H9 (cell line): ENCODE data around the gene CENPM. TPM values are rescaled to one million over a fixed set of nuclear protein-coding genes. Genes with fewer than 3 reads are reported as not detected.

Experiments used
- DNase-seq: peaks from one replicate; pipeline ENCODE4 v3.0.0-alpha.2; 2017
- H2AFZ ChIP-seq: one replicate; pipeline ENCODE4 v1.6.1; 2013; ENCODE audit warnings: mild to moderate bottlenecking, low read length, control low read depth, moderate library complexity
- H2AK5ac ChIP-seq: 2 replicates; pipeline ENCODE4 v1.6.1; 2013; ENCODE audit warnings: low read length, control low read depth, mixed read lengths; ENCODE audit not compliant: insufficient read length
- H2BK120ac ChIP-seq: one replicate; pipeline ENCODE4 v1.6.1; 2013; ENCODE audit warnings: low read depth, mild to moderate bottlenecking, low read length, control low read depth, inconsistent platforms; ENCODE audit not compliant: poor library complexity, severe bottlenecking
- H2BK12ac ChIP-seq: 2 replicates; pipeline ENCODE4 v1.6.1; 2013; ENCODE audit warnings: low read length, control low read depth, mixed read lengths, low read depth; ENCODE audit not compliant: insufficient read length
- H2BK15ac ChIP-seq: 2 replicates; pipeline ENCODE4 v1.6.1; 2013; ENCODE audit warnings: low read depth, low read length, control low read depth
- H2BK20ac ChIP-seq: one replicate; pipeline ENCODE4 v1.6.1; 2013; ENCODE audit warnings: low read depth, mild to moderate bottlenecking, low read length, control low read depth, inconsistent platforms; ENCODE audit not compliant: poor library complexity, severe bottlenecking
- H2BK5ac ChIP-seq: 2 replicates; pipeline ENCODE4 v1.6.1; 2013; ENCODE audit warnings: low read length, control low read depth, mixed read lengths; ENCODE audit not compliant: insufficient read length
- H3K14ac ChIP-seq: 2 replicates; pipeline ENCODE4 v1.6.1; 2013; ENCODE audit warnings: low read length, control low read depth; ENCODE audit not compliant: insufficient read depth
- H3K18ac ChIP-seq: 2 replicates; pipeline ENCODE4 v1.6.1; 2013; ENCODE audit warnings: low read depth, mild to moderate bottlenecking, mixed read lengths, low read length, control low read depth; ENCODE audit not compliant: insufficient read length
- H3K23ac ChIP-seq: 2 replicates; pipeline ENCODE4 v1.6.1; 2013; ENCODE audit warnings: low read length, control low read depth, mixed read lengths, low read depth; ENCODE audit not compliant: insufficient read length
- H3K23me2 ChIP-seq: 2 replicates; pipeline ENCODE4 v1.6.1; 2013; ENCODE audit warnings: low read depth, mild to moderate bottlenecking, mixed read lengths, low read length, control low read depth; ENCODE audit not compliant: insufficient read length, poor library complexity, severe bottlenecking
- H3K27ac ChIP-seq: 2 replicates; pipeline ENCODE4 v1.5.1; 2013; ENCODE audit warnings: low read length, control low read depth, mixed read lengths, low read depth; ENCODE audit not compliant: insufficient read length
- H3K27me3 ChIP-seq: 2 replicates; pipeline ENCODE4 v1.6.1; 2013; ENCODE audit warnings: low read length, control low read depth, inconsistent platforms; ENCODE audit not compliant: insufficient read depth
- H3K4ac ChIP-seq: 2 replicates; pipeline ENCODE4 v1.6.1; 2013; ENCODE audit warnings: low read depth, mild to moderate bottlenecking, control low read depth, inconsistent platforms, low read length, moderate library complexity
- H3K4me1 ChIP-seq: 2 replicates; pipeline ENCODE4 v1.6.1; 2013; ENCODE audit warnings: low read length, control low read depth, inconsistent platforms; ENCODE audit not compliant: insufficient read depth
- H3K4me2 ChIP-seq: 2 replicates; pipeline ENCODE4 v1.6.1; 2013; ENCODE audit warnings: low read length, control low read depth, mixed read lengths; ENCODE audit not compliant: insufficient read length, insufficient read depth
- H3K56ac ChIP-seq: 2 replicates; pipeline ENCODE4 v1.6.1; 2013; ENCODE audit warnings: low read depth, mild to moderate bottlenecking, mixed read lengths, low read length, control low read depth; ENCODE audit not compliant: insufficient read length
- H3K79me1 ChIP-seq: 2 replicates; pipeline ENCODE4 v1.6.1; 2013; ENCODE audit warnings: low read depth, mild to moderate bottlenecking, moderate library complexity, low read length, control low read depth, inconsistent platforms; ENCODE audit not compliant: insufficient read depth, poor library complexity, severe bottlenecking
- H3K79me2 ChIP-seq: 2 replicates; pipeline ENCODE4 v1.6.1; 2013; ENCODE audit warnings: low read length, control low read depth, inconsistent platforms; ENCODE audit not compliant: insufficient read depth
- H3K9ac ChIP-seq: 2 replicates; pipeline ENCODE4 v1.6.1; 2013; ENCODE audit warnings: low read length, control low read depth, mixed read lengths; ENCODE audit not compliant: insufficient read length; ENCODE audit errors: extremely low read depth
- H3K9me3 ChIP-seq: one replicate; pipeline ENCODE4 v1.6.1; 2013; ENCODE audit warnings: low read depth, low read length, inconsistent platforms; ENCODE audit not compliant: control insufficient read depth
- H3T11ph ChIP-seq: one replicate; pipeline ENCODE4 v1.6.1; 2013; ENCODE audit warnings: mild to moderate bottlenecking, low read length, control low read depth, inconsistent platforms
- H4K20me1 ChIP-seq: one replicate; pipeline ENCODE4 v1.6.1; 2013; ENCODE audit not compliant: control insufficient read depth, insufficient read length, insufficient read depth
- H4K5ac ChIP-seq: 2 replicates; pipeline ENCODE4 v1.6.1; 2013; ENCODE audit warnings: low read depth, mild to moderate bottlenecking, mixed read lengths, low read length, control low read depth; ENCODE audit not compliant: insufficient read length
- H4K8ac ChIP-seq: replicated peaks from 2 replicates; pipeline ENCODE4 v1.6.1; 2013; ENCODE audit warnings: low read length, control low read depth, mixed read lengths, low read depth; ENCODE audit not compliant: insufficient read length
- H4K91ac ChIP-seq: 2 replicates; pipeline ENCODE4 v1.6.1; 2013; ENCODE audit warnings: low read depth, mild to moderate bottlenecking, moderate library complexity, mixed read lengths, low read length, control low read depth; ENCODE audit not compliant: insufficient read length
- H3K27ac Mint-ChIP-seq, 3 experiments: 2 replicates in 2 of 3; 3 replicates in 1 of 3; pipeline ENCODE4 v1.8.0; 2020 to 2021; ENCODE audit warnings: mixed read lengths in 3 of 3, mild to moderate bottlenecking in 1 of 3, moderate library complexity in 1 of 3
- H3K27me3 Mint-ChIP-seq: 2 replicates; pipeline ENCODE4 v1.8.0; 2021; ENCODE audit warnings: low read depth, mild to moderate bottlenecking, moderate library complexity, mixed read lengths
- H3K36me3 Mint-ChIP-seq, 3 experiments: 2 replicates in 2 of 3; 3 replicates in 1 of 3; pipeline ENCODE4 v1.8.0; 2020 to 2021; ENCODE audit warnings: low read depth in 3 of 3, mixed read lengths in 3 of 3; ENCODE audit not compliant: insufficient read depth in 1 of 3
- H3K4me1 Mint-ChIP-seq, 2 experiments: 2 replicates each; pipeline ENCODE4 v1.8.0; 2020; ENCODE audit warnings: mixed read lengths in 2 of 2
- H3K4me3 Mint-ChIP-seq, 2 experiments: 2 replicates in 1 of 2; 3 replicates in 1 of 2; pipeline ENCODE4 v1.8.0; 2020 to 2021; ENCODE audit warnings: mild to moderate bottlenecking in 2 of 2, mixed read lengths in 2 of 2, moderate library complexity in 1 of 2
- H3K9me3 Mint-ChIP-seq, 2 experiments: 2 replicates in 1 of 2; 3 replicates in 1 of 2; pipeline ENCODE4 v1.8.0; 2020; ENCODE audit warnings: mild to moderate bottlenecking in 2 of 2, mixed read lengths in 2 of 2, moderate library complexity in 1 of 2
- WGBS: extraction: QIAGEN DNeasy Blood & Tissue Kit; methylation state at CpG from one replicate; pipeline ENCODE4 v1.1.7; 2013; ENCODE audit warnings: missing lambda C conversion rate, low lambda C conversion rate, mixed read lengths; ENCODE audit not compliant: insufficient read length; ENCODE audit errors: extremely low coverage; 5-methylcytosine and 5-hydroxymethylcytosine counted together
- total RNA-seq: library from RNA; stranded (reverse); gene quantifications from 2 replicates; pipeline ENCODE4 v1.2.1, GENCODE V29; 2021
- TF ChIP-seq, protein P1 (sequence below): fragments of 200-600 bp; sonication (generic); conservative IDR thresholded peaks from 3 replicates; pipeline ENCODE4 v1.8.0; 2021; ENCODE audit warnings: antibody characterized with exemption, mild to moderate bottlenecking

CENPM gene
- total RNA-seq, 1 experiment from 2014 or later, result 36.5 TPM

- no peak overlapping the region for H3K27ac Mint-ChIP-seq
- Histone ChIP-seq H3K4me1 (peaks cover 2% of the 10 kb centered on the region; the same call in 1 of the 2 replicates), H3K27me3 (peaks cover 56% of the 10 kb centered on the region), H3K4me2 (peak overlapping the region; percentile 45), H3T11ph (no peak overlapping the region), H3K18ac (no peak overlapping the region), H2AFZ (no peak overlapping the region), H3K56ac (no peak overlapping the region), H2AK5ac (no peak overlapping the region), H3K4ac (no peak overlapping the region), H4K8ac (no peak overlapping the region), H3K27ac (no peak overlapping the region), H4K91ac (no peak overlapping the region), H2BK120ac (no peak overlapping the region), H2BK12ac (no peak overlapping the region), H3K9ac (no peak overlapping the region), H2BK5ac (no peak overlapping the region), H3K79me1 (no peaks in the 10 kb centered on the region), H3K23ac (no peak overlapping the region), H3K9me3 (no peaks in the 10 kb centered on the region), H3K14ac (no peak overlapping the region), H4K5ac (no peak overlapping the region), H3K79me2 (no peaks in the 10 kb centered on the region), H3K23me2 (peaks cover 12% of the 10 kb centered on the region), H2BK20ac (no peak overlapping the region), H4K20me1 (peaks cover 2% of the 10 kb centered on the region), H2BK15ac (no peak overlapping the region)
- TF ChIP-seq, protein P1, sequence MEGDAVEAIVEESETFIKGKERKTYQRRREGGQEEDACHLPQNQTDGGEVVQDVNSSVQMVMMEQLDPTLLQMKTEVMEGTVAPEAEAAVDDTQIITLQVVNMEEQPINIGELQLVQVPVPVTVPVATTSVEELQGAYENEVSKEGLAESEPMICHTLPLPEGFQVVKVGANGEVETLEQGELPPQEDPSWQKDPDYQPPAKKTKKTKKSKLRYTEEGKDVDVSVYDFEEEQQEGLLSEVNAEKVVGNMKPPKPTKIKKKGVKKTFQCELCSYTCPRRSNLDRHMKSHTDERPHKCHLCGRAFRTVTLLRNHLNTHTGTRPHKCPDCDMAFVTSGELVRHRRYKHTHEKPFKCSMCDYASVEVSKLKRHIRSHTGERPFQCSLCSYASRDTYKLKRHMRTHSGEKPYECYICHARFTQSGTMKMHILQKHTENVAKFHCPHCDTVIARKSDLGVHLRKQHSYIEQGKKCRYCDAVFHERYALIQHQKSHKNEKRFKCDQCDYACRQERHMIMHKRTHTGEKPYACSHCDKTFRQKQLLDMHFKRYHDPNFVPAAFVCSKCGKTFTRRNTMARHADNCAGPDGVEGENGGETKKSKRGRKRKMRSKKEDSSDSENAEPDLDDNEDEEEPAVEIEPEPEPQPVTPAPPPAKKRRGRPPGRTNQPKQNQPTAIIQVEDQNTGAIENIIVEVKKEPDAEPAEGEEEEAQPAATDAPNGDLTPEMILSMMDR, result no peak
- DNase-seq, result no peak
- no peaks in the 10 kb centered on the region; a peak in 2 of 5 replicates for H3K9me3 Mint-ChIP-seq
- peak overlapping the region; percentile 51 to 83 for H3K4me3 Mint-ChIP-seq
- H3K36me3 Mint-ChIP-seq, result no peaks in the 10 kb centered on the region; a peak in 2 of 7 replicates
- no CpG with 5 or more reads among the region's 11 CpGs for WGBS
- peaks cover 7 to 27% of the 10 kb centered on the region in 2 experiments; a peak in 3 of 4 replicates for H3K4me1 Mint-ChIP-seq
- peaks cover 80% of the 10 kb centered on the region for H3K27me3 Mint-ChIP-seq
Observed at GRCh38 chr22:41915786-41916493, 31.0 kb downstream of the CENPM start.
